AG09309 (cell line): ENCODE measurements around the gene ADARB1.

Source experiments
- DNase-seq: peaks from one replicate; pipeline ENCODE4 v3.0.0-alpha.2; 2010; ENCODE audit warnings: low read depth
- H3K4me3 ChIP-seq: 2 replicates; pipeline ENCODE4 v1.5.1; 2011; ENCODE audit warnings: mild to moderate bottlenecking, low read depth, low read length, moderate library complexity; ENCODE audit not compliant: control insufficient read depth
- TF ChIP-seq, protein P1 (sequence below): IDR thresholded peaks from 2 replicates; pipeline ENCODE4 v1.5.1; 2011; ENCODE audit warnings: mild to moderate bottlenecking, low read depth, low read length, inconsistent platforms; ENCODE audit not compliant: insufficient read depth, control insufficient read depth; ENCODE audit errors: missing control alignments

Gene ADARB1

DNA sequence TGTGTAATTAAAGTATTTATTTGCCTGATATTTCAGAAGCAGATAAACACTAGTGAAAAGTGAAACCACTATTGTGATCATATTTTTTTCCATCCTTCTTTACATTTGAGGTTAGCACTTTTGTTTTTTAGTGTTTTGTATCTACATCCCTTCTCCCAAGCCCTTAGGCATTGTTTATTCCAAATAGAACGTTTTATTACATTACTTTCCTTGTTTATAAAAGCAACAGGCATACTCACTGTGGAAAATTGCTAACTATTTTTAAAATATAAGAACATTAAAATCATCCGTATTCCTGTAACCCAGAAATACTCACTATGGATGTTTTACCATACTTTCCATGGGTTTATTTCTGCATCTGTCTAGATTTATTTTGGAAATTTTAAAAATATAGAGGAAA, 109.5 kb downstream of the ADARB1 start:
- no peak for DNase-seq
- H3K4me3 ChIP-seq, result no peak overlapping the region
- TF ChIP-seq, protein P1, sequence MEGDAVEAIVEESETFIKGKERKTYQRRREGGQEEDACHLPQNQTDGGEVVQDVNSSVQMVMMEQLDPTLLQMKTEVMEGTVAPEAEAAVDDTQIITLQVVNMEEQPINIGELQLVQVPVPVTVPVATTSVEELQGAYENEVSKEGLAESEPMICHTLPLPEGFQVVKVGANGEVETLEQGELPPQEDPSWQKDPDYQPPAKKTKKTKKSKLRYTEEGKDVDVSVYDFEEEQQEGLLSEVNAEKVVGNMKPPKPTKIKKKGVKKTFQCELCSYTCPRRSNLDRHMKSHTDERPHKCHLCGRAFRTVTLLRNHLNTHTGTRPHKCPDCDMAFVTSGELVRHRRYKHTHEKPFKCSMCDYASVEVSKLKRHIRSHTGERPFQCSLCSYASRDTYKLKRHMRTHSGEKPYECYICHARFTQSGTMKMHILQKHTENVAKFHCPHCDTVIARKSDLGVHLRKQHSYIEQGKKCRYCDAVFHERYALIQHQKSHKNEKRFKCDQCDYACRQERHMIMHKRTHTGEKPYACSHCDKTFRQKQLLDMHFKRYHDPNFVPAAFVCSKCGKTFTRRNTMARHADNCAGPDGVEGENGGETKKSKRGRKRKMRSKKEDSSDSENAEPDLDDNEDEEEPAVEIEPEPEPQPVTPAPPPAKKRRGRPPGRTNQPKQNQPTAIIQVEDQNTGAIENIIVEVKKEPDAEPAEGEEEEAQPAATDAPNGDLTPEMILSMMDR, result no peak

DNA sequence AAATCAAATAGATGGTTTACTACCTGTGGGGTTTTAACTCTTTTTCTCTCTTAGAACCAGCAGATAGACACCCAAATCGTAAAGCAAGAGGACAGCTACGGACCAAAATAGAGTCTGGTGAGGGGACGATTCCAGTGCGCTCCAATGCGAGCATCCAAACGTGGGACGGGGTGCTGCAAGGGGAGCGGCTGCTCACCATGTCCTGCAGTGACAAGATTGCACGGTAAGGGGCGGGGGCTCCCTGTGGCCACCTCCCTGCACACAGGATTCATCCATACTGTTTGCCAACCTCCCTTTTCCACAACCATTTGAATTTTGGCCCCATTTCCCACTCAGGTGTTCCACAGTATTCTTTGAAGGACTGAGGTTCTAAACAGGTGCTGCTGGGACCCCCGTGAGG, 110.5 kb downstream of the ADARB1 start:
- DNase-seq, result no peak
- no peak overlapping the region for H3K4me3 ChIP-seq
- TF ChIP-seq, protein P1, result no peak

DNA sequence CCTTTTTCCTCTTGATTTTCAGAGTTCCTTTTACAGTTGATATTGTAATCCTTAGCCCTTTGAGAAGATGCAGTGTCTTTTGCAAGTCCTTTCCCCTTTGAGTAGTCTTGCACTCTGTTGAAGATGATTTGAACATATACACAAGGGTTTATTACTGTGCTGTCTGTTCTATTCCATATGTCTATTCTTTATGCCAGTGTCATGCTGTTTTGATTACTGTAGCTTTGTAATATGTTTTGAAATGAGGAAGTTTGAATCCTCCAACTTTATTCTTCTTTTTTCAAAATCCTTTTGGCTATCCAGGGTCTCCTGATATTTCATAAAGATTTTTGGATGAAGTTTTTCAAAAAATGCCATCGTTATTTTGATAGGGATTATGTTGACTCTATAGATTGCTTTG, 112.3 kb downstream of the ADARB1 start:
- DNase-seq, result no peak
- TF ChIP-seq, protein P1, result no peak
- H3K4me3 ChIP-seq, result no peak overlapping the region

DNA sequence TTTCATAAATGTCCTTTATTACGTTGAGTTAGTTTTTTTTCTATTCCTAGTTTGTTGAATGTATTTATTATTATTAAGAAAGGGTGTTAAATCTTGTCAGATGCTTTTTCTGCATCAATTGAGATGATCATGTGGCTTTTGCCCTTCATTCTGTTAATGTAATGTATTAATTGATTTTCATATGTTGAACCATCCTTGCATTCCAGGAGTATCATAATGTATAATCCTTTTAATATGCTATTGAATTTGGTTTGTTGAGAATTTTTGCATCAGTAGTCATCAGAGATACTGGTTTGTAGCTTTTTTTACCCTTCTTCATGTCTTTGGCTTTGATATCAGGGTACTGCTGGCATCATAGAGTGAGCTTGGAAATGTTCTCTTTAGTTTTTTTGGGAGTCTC, 113.3 kb downstream of the ADARB1 start:
- TF ChIP-seq, protein P1, result no peak
- H3K4me3 ChIP-seq, result no peak overlapping the region

DNA sequence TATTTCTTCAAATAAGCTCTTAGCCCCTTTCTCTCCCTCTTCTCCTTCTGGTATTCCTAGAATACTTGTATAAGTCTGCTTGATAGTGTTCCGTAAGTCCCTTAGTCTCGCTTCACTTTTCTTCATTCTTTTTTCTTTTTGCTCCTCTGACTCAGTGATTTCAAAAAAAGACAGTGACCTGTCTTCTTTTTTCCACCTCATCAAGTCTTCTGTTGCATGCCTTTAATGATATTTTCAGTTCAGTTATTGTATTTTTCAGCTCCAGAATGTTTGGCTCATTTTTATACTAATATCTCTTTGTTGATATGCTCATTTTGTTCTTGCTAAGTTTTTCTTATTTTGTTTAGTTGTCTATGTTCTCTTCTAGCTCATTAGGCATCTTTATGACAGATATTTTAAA, 115.6 kb downstream of the ADARB1 start:
- no peak overlapping the region for H3K4me3 ChIP-seq
- TF ChIP-seq, protein P1, result no peak
- DNase-seq, result no peak

More for the DNA sequence above, 113.3 kb downstream of the ADARB1 start:
- no peak for DNase-seq

DNA sequence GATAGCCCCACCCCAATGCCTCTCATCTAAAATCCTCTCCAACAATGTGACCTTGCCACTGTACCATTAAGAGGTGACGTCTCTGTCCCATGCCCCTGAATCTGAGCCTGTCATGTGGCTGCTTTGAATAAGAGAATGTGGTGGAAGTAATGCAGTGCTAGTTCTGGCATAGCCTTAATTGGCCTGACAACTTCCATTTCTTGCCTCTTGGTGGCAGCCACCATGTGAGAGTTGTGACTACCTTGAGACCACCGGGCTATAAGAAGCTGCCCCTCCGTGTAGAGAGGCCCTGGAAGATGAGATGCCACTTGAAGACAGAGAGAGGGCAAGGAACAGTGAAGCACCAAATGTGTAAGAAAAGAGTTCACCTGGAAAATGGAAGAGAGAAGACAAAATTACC, 118.0 kb downstream of the ADARB1 start:
- H3K4me3 ChIP-seq, result no peak overlapping the region
- TF ChIP-seq, protein P1, result no peak
- no peak for DNase-seq

DNA sequence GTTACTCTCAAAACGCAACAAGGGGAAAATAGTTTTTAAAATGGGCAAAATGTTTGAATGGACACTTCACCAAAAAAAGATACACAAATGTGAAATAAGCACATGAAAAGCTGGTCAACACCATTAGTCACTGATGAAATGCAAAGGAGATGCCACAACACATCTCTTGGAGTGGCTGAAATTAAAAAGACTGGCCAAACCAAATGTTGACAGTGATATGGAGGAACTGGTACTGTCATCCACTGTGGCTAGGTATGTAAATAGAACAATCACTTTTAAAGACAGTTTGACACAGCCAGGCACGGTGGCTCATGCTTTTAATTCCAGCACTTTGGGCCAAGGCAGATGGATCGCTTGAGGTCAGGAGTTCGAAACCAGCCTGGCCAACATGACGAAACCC, 122.2 kb downstream of the ADARB1 start:
- H3K4me3 ChIP-seq, result no peak overlapping the region
- DNase-seq, result no peak
- TF ChIP-seq, protein P1, result no peak
